Measurements from ENCODE around the gene EIF3CL.
"Not testable (repeated sequence)": the region's sequence is repeated elsewhere in the genome, so short reads cannot be mapped to it uniquely, and the experiment has no call there.

- TF ChIP-seq, protein P1, sequence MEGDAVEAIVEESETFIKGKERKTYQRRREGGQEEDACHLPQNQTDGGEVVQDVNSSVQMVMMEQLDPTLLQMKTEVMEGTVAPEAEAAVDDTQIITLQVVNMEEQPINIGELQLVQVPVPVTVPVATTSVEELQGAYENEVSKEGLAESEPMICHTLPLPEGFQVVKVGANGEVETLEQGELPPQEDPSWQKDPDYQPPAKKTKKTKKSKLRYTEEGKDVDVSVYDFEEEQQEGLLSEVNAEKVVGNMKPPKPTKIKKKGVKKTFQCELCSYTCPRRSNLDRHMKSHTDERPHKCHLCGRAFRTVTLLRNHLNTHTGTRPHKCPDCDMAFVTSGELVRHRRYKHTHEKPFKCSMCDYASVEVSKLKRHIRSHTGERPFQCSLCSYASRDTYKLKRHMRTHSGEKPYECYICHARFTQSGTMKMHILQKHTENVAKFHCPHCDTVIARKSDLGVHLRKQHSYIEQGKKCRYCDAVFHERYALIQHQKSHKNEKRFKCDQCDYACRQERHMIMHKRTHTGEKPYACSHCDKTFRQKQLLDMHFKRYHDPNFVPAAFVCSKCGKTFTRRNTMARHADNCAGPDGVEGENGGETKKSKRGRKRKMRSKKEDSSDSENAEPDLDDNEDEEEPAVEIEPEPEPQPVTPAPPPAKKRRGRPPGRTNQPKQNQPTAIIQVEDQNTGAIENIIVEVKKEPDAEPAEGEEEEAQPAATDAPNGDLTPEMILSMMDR (IDR thresholded peaks at IDR 0.05) = not testable (repeated sequence)
- TF ChIP-seq ZFX (IDR thresholded peaks at IDR 0.05; ENCODE audit: borderline replicate concordance) = not testable (repeated sequence)
Observed at GRCh38 chr16:28375115-28375514, 28.5 kb downstream of the EIF3CL start.

Data from 22Rv1 (cell line).